Stimulated activated naive B cell treated with anti-CD40 and anti-IgM and Interleukin-4, amounts not matched to agents 10 μg/mL and 1 μg/mL and 100 μg/mL, for 72 hours (primary cell): ENCODE results near the gene RPS19.
A peak's percentile ranks its signal among the peaks of the same experiment; 100 is the strongest.

ENCODE experiments used
- ATAC-seq, 2 donors: fragments of 150-1000 bp; cut with Tn5 transposase; replicated peaks; 2 replicates each; pipeline ENCODE4 v1.10.0; 2021; ENCODE audit warnings: moderate library complexity in 1 of 2
- DNase-seq: peaks from one replicate; pipeline ENCODE4 v3.0.0; 2021
- H3K27ac Mint-ChIP-seq: one replicate; pipeline ENCODE4 v1.8.0; 2022; ENCODE audit warnings: mild to moderate bottlenecking, mixed read lengths
- H3K27me3 Mint-ChIP-seq, 2 donors: one replicate each; pipeline ENCODE4 v1.8.0; 2022; ENCODE audit warnings: mixed read lengths in 2 of 2
- H3K36me3 Mint-ChIP-seq, 2 donors: one replicate each; pipeline ENCODE4 v1.8.0; 2022; ENCODE audit warnings: mixed read lengths in 2 of 2, mild to moderate bottlenecking in 1 of 2
- H3K4me1 Mint-ChIP-seq, 2 donors: one replicate each; pipeline ENCODE4 v1.8.0; 2022; ENCODE audit warnings: mixed read lengths in 2 of 2, mild to moderate bottlenecking in 1 of 2
- H3K4me3 Mint-ChIP-seq, 2 donors: one replicate each; pipeline ENCODE4 v1.8.0; 2022; ENCODE audit warnings: mild to moderate bottlenecking in 2 of 2, mixed read lengths in 2 of 2, moderate library complexity in 1 of 2
- H3K9me3 Mint-ChIP-seq, 2 donors: one replicate each; pipeline ENCODE4 v1.8.0; 2022; ENCODE audit warnings: mixed read lengths in 2 of 2, mild to moderate bottlenecking in 1 of 2

The RPS19 gene

GRCh38 chr19:41877916-41878905, 18.2 kb downstream of the RPS19 start:
- Mint-ChIP-seq H3K4me3 (peak overlapping the region; percentile 94 to 100), H3K4me1 (peaks cover 37 to 72% of the 10 kb centered on the region in 2 donors), H3K9me3 (no peaks in the 10 kb centered on the region), H3K27me3 (no peaks in the 10 kb centered on the region), H3K27ac (peak overlapping the region; percentile 98), H3K36me3 (peaks cover 42 to 54% of the 10 kb centered on the region in 2 donors)
- peak; percentile 72 for DNase-seq
- ATAC-seq: peak; percentile 42 to 44

- Mint-ChIP-seq H3K27ac (peak overlapping the region; percentile 88), H3K27me3 (no peaks in the 10 kb centered on the region), H3K36me3 (peaks cover 47 to 59% of the 10 kb centered on the region in 2 donors), H3K9me3 (no peaks in the 10 kb centered on the region), H3K4me3 (peak overlapping the region; percentile 94 to 100), H3K4me1 (peaks cover 37 to 69% of the 10 kb centered on the region in 2 donors)
- ATAC-seq (no peak), DNase-seq (no peak)
These were observed 19.0 kb downstream of the RPS19 start for GRCh38 chr19:41879080-41879479.

- H3K4me3 Mint-ChIP-seq: peak overlapping the region; percentile 94 to 100
- H3K36me3 Mint-ChIP-seq: peaks cover 50 to 63% of the 10 kb centered on the region in 2 donors
- no peak for DNase-seq
- H3K9me3 Mint-ChIP-seq: no peaks in the 10 kb centered on the region
- peak overlapping the region; percentile 88 for H3K27ac Mint-ChIP-seq
- H3K4me1 Mint-ChIP-seq: peaks cover 36 to 72% of the 10 kb centered on the region in 2 donors
- no peak for ATAC-seq
- H3K27me3 Mint-ChIP-seq: no peaks in the 10 kb centered on the region
These were observed 19.7 kb downstream of the RPS19 start for GRCh38 chr19:41879670-41880328.

GRCh38 chr19:41880329-41880708, 20.3 kb downstream of the RPS19 start:
- peak overlapping the region; percentile 88 for H3K27ac Mint-ChIP-seq
- no peak for ATAC-seq
- no peak for DNase-seq
- peaks cover 40 to 73% of the 10 kb centered on the region in 2 donors for H3K4me1 Mint-ChIP-seq
- H3K9me3 Mint-ChIP-seq: no peaks in the 10 kb centered on the region
- H3K27me3 Mint-ChIP-seq: no peaks in the 10 kb centered on the region
- peak overlapping the region; percentile 94 to 100 for H3K4me3 Mint-ChIP-seq
- peaks cover 50 to 66% of the 10 kb centered on the region in 2 donors for H3K36me3 Mint-ChIP-seq

- DNase-seq: peak; percentile 45
- ATAC-seq: peak; percentile 12 to 20
- H3K27ac Mint-ChIP-seq: peak within 1 kb of the TSS; percentile 99
- no peaks in the 10 kb centered on the region for H3K9me3 Mint-ChIP-seq
- peaks cover 49 to 80% of the 10 kb centered on the region in 2 donors for H3K4me1 Mint-ChIP-seq
- H3K27me3 Mint-ChIP-seq: no peaks in the 10 kb centered on the region
- H3K4me3 Mint-ChIP-seq: peak within 1 kb of the TSS; percentile 84 to 97
- H3K36me3 Mint-ChIP-seq: peaks cover 45 to 62% of the 10 kb centered on the region in 2 donors
These were observed 22.8 kb downstream of the RPS19 start, which contains the start of gene ARHGEF1 for GRCh38 chr19:41882568-41883462. Gene ARHGEF1 (plus strand): TSS chr19:41883184. CDS start chr19:41888083, 4,899 bp downstream.

GRCh38 chr19:41883463-41883820, 23.4 kb downstream of the RPS19 start:
- Mint-ChIP-seq H3K36me3 (peaks cover 44 to 61% of the 10 kb centered on the region in 2 donors), H3K27me3 (no peaks in the 10 kb centered on the region), H3K27ac (peak overlapping the region; percentile 99), H3K9me3 (no peaks in the 10 kb centered on the region), H3K4me3 (peak overlapping the region; percentile 84 to 97), H3K4me1 (peaks cover 51 to 87% of the 10 kb centered on the region in 2 donors)
- ATAC-seq (peak; percentile 5 to 10), DNase-seq (no peak)

- Mint-ChIP-seq H3K27me3 (no peaks in the 10 kb centered on the region), H3K36me3 (peaks cover 43 to 58% of the 10 kb centered on the region in 2 donors), H3K9me3 (no peaks in the 10 kb centered on the region), H3K27ac (peak overlapping the region; percentile 99), H3K4me3 (peak overlapping the region; percentile 84 to 97), H3K4me1 (peaks cover 51 to 88% of the 10 kb centered on the region in 2 donors)
- peak; percentile 86 to 88 for ATAC-seq
- peak; percentile 96 for DNase-seq
These were observed 24.0 kb downstream of the RPS19 start for GRCh38 chr19:41883821-41884733.

- no peaks in the 10 kb centered on the region for H3K27me3 Mint-ChIP-seq
These were observed 27.0 kb downstream of the RPS19 start for GRCh38 chr19:41886761-41887710.

GRCh38 chr19:41887711-41888382, 27.8 kb downstream of the RPS19 start:
- Mint-ChIP-seq H3K9me3 (no peaks in the 10 kb centered on the region), H3K36me3 (peaks cover 36 to 43% of the 10 kb centered on the region in 2 donors), H3K27me3 (no peaks in the 10 kb centered on the region), H3K4me1 (peaks cover 43 to 65% of the 10 kb centered on the region in 2 donors), H3K27ac (peak overlapping the region; percentile 60), H3K4me3 (peak overlapping the region; percentile 69 to 77)
- ATAC-seq (peak; percentile 11 to 15), DNase-seq (peak; percentile 46)

More at GRCh38 chr19:41886761-41887710, 27.0 kb downstream of the RPS19 start:
- Mint-ChIP-seq H3K27ac (peak overlapping the region; percentile 60), H3K4me3 (peak overlapping the region; percentile 69 to 77), H3K9me3 (no peaks in the 10 kb centered on the region), H3K4me1 (peaks cover 49 to 72% of the 10 kb centered on the region in 2 donors), H3K36me3 (peaks cover 40 to 49% of the 10 kb centered on the region in 2 donors)
- no peak for ATAC-seq
- no peak for DNase-seq

- H3K27me3 Mint-ChIP-seq: no peaks in the 10 kb centered on the region
- no peak overlapping the region for H3K27ac Mint-ChIP-seq
- H3K4me3 Mint-ChIP-seq: no peak overlapping the region
- DNase-seq (no peak), ATAC-seq (no peak)
- peaks cover 35 to 42% of the 10 kb centered on the region in 2 donors for H3K36me3 Mint-ChIP-seq
- H3K4me1 Mint-ChIP-seq: peaks cover 46 to 68% of the 10 kb centered on the region in 2 donors
- H3K9me3 Mint-ChIP-seq: no peaks in the 10 kb centered on the region
These were observed 28.9 kb downstream of the RPS19 start for GRCh38 chr19:41888926-41889325.

- H3K36me3 Mint-ChIP-seq: peaks cover 35 to 44% of the 10 kb centered on the region in 2 donors
- no peak overlapping the region for H3K4me3 Mint-ChIP-seq
- no peaks in the 10 kb centered on the region for H3K9me3 Mint-ChIP-seq
- no peaks in the 10 kb centered on the region for H3K27me3 Mint-ChIP-seq
- H3K4me1 Mint-ChIP-seq: peaks cover 49 to 65% of the 10 kb centered on the region in 2 donors
- H3K27ac Mint-ChIP-seq: peak overlapping the region; percentile 68
- no peak for ATAC-seq
- DNase-seq: no peak
These were observed 29.8 kb downstream of the RPS19 start for GRCh38 chr19:41889896-41890295.
